Measurements from ENCODE around the gene RAET1L.

GRCh38 chr6:149975400-149975799, 49.9 kb downstream of the RAET1L start:
- TF ChIP-seq NR1H2 (CRISPR knock-in tag; IDR thresholded peaks at IDR 0.05) (no peak), ELF4 (CRISPR knock-in tag; IDR thresholded peaks at IDR 0.05; ENCODE audit: low read depth) (no peak), CTCF (IDR thresholded peaks at IDR 0.05) (no peak), TEAD4 (CRISPR knock-in tag; IDR thresholded peaks at IDR 0.05) (no peak), RORB (CRISPR knock-in tag; IDR thresholded peaks at IDR 0.05) (no peak), RELA (CRISPR knock-in tag; IDR thresholded peaks at IDR 0.05; ENCODE audit: borderline replicate concordance) (no peak)
- TF ChIP-seq, protein P1, sequence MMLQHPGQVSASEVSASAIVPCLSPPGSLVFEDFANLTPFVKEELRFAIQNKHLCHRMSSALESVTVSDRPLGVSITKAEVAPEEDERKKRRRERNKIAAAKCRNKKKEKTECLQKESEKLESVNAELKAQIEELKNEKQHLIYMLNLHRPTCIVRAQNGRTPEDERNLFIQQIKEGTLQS (CRISPR knock-in tag; conservative IDR thresholded peaks at IDR 0.05): no peak

Data from WTC11 (cell line).